WTC11 (cell line): ENCODE measurements around the gene ARL4D. TPM values are rescaled to one million over a fixed set of nuclear protein-coding genes. Genes with fewer than 3 reads are reported as not detected.
A peak's percentile ranks its signal among the peaks of the same experiment; 100 is the strongest.

Experiments used
- ATAC-seq: fragments of 200-7000 bp; cut with Tn5 transposase; 2 replicates; pipeline ENCODE4 v1.10.0; 2021; ENCODE audit warnings: mild to moderate bottlenecking, moderate library complexity
- Bru-seq: library from RNA; stranded (reverse); fragments of 400-500 nt; gene quantifications from one replicate; lab custom pipeline; 2021; lab: Mats Ljungman, UMichigan
- CTCF ChIA-PET: fragments of 300-600 bp; sonication (Branson Sonifier 250); formaldehyde crosslinking; loops from one replicate; lab custom pipeline; 2021; ENCODE audit warnings: antibody characterized with exemption; lab: Charles Lee
- POLR2A ChIA-PET: fragments of 350-600 bp; sonication (Branson Sonifier 250); formaldehyde crosslinking; loops from one replicate; lab custom pipeline; 2021; ENCODE audit warnings: antibody characterized with exemption; lab: Charles Lee
- DNase-seq: peaks from one replicate; pipeline ENCODE4 v3.0.0; 2021; ENCODE audit warnings: low spot score
- H3K27ac Mint-ChIP-seq: 2 replicates; pipeline ENCODE4 v1.8.0; 2021; ENCODE audit warnings: mixed read lengths
- H3K27me3 Mint-ChIP-seq: 2 replicates; pipeline ENCODE4 v1.8.0; 2021; ENCODE audit warnings: low read depth, mild to moderate bottlenecking, moderate library complexity, mixed read lengths
- H3K36me3 Mint-ChIP-seq: 2 replicates; pipeline ENCODE4 v1.8.0; 2021; ENCODE audit warnings: mixed read lengths
- H3K4me1 Mint-ChIP-seq: 2 replicates; pipeline ENCODE4 v1.8.0; 2022; ENCODE audit warnings: mixed read lengths
- H3K4me3 Mint-ChIP-seq: 2 replicates; pipeline ENCODE4 v1.8.0; 2021; ENCODE audit warnings: mild to moderate bottlenecking, moderate library complexity, mixed read lengths
- H3K9me3 Mint-ChIP-seq: 2 replicates; pipeline ENCODE4 v1.8.0; 2021; ENCODE audit warnings: mixed read lengths
- CBFB ChIP-seq: sonication (generic); formaldehyde crosslinking; IDR thresholded peaks from 2 replicates; pipeline ENCODE4 v1.8.1; 2022; ENCODE audit warnings: mild to moderate bottlenecking, low read depth, missing genetic modification reagents
- CREB1 ChIP-seq: sonication (generic); formaldehyde crosslinking; IDR thresholded peaks from 2 replicates; pipeline ENCODE4 v1.8.0; 2023; ENCODE audit warnings: mild to moderate bottlenecking, missing genetic modification reagents
- CREM ChIP-seq: sonication (generic); formaldehyde crosslinking; IDR thresholded peaks from 2 replicates; pipeline ENCODE4 v1.8.1; 2022; ENCODE audit warnings: mild to moderate bottlenecking, missing genetic modification reagents, moderate library complexity
- CTCF ChIP-seq: fragments of 200-600 bp; IDR thresholded peaks from 2 replicates; pipeline ENCODE4 v1.8.0; 2022; ENCODE audit warnings: antibody characterized with exemption
- EMX1 ChIP-seq: fragments of 250-450 bp; sonication (Bioruptor Pico); IDR thresholded peaks from 2 replicates; pipeline ENCODE4 v1.8.0; 2021; ENCODE audit warnings: mild to moderate bottlenecking
- ETV6 ChIP-seq: sonication (generic); formaldehyde crosslinking; IDR thresholded peaks from 2 replicates; pipeline ENCODE4 v1.8.1; 2022; ENCODE audit warnings: mild to moderate bottlenecking, missing genetic modification reagents
- FOXK1 ChIP-seq: sonication (generic); formaldehyde crosslinking; IDR thresholded peaks from 2 replicates; pipeline ENCODE4 v1.8.0; 2022; ENCODE audit warnings: mild to moderate bottlenecking, moderate library complexity, missing genetic modification reagents
- FOXP1 ChIP-seq: sonication (generic); formaldehyde crosslinking; IDR thresholded peaks from 2 replicates; pipeline ENCODE4 v1.8.0; 2022; ENCODE audit warnings: missing genetic modification reagents, mild to moderate bottlenecking, moderate library complexity, borderline replicate concordance
- GABPB1 ChIP-seq: sonication (generic); formaldehyde crosslinking; IDR thresholded peaks from 2 replicates; pipeline ENCODE4 v1.8.1; 2023; ENCODE audit warnings: mild to moderate bottlenecking, missing genetic modification reagents
- KAT7 ChIP-seq: sonication (generic); formaldehyde crosslinking; IDR thresholded peaks from 2 replicates; pipeline ENCODE4 v1.8.1; 2023; ENCODE audit warnings: missing genetic modification reagents, mild to moderate bottlenecking, borderline replicate concordance
- NFE2L1 ChIP-seq: sonication (generic); formaldehyde crosslinking; IDR thresholded peaks from 2 replicates; pipeline ENCODE4 v1.8.1; 2023; ENCODE audit warnings: missing genetic modification reagents
- NFYB ChIP-seq: sonication (generic); formaldehyde crosslinking; conservative IDR thresholded peaks from 2 replicates; pipeline ENCODE4 v1.8.0; 2022; ENCODE audit warnings: low read depth, missing genetic modification reagents
- NR3C1 ChIP-seq: sonication (generic); formaldehyde crosslinking; conservative IDR thresholded peaks from 2 replicates; pipeline ENCODE4 v1.8.1; 2023; ENCODE audit warnings: low read depth, mild to moderate bottlenecking, missing genetic modification reagents
- SMAD4 ChIP-seq: sonication (generic); formaldehyde crosslinking; IDR thresholded peaks from 2 replicates; pipeline ENCODE4 v1.8.0; 2022; ENCODE audit warnings: mild to moderate bottlenecking, missing genetic modification reagents
- ZBTB21 ChIP-seq: sonication (generic); formaldehyde crosslinking; IDR thresholded peaks from 2 replicates; pipeline ENCODE4 v1.8.1; 2023; ENCODE audit warnings: mild to moderate bottlenecking, missing genetic modification reagents, borderline replicate concordance
- ZNF671 ChIP-seq: fragments of 250-450 bp; sonication (Bioruptor Pico); IDR thresholded peaks from 2 replicates; pipeline ENCODE4 v1.8.0; 2021; ENCODE audit warnings: mild to moderate bottlenecking
- long read RNA-seq, 3 experiments: library from RNA in 1 of 3; library from capped mRNA in 1 of 3; library from polyadenylated mRNA in 1 of 3; unstranded in 2 of 3; stranded (forward) in 1 of 3; transcript quantifications; one replicate each; pipeline ENCODE4 v2.0.0, GENCODE V29; 2021
- total RNA-seq: library from RNA; stranded (reverse); gene quantifications from 3 replicates; pipeline ENCODE4 v1.2.3, GENCODE V29; 2021
- TF ChIP-seq, protein P1 (sequence below): sonication (generic); formaldehyde crosslinking; IDR thresholded peaks from 2 replicates; pipeline ENCODE4 v1.8.1; 2022; ENCODE audit warnings: mild to moderate bottlenecking, missing genetic modification reagents, moderate library complexity, borderline replicate concordance
- TF ChIP-seq, protein P2 (sequence below): sonication (generic); formaldehyde crosslinking; IDR thresholded peaks from 2 replicates; pipeline ENCODE4 v1.8.1; 2023; ENCODE audit warnings: mild to moderate bottlenecking, missing genetic modification reagents, moderate library complexity
- TF ChIP-seq, protein P3 (sequence below): sonication (generic); formaldehyde crosslinking; IDR thresholded peaks from 2 replicates; pipeline ENCODE4 v1.8.1; 2022; ENCODE audit warnings: mild to moderate bottlenecking, moderate library complexity, missing genetic modification reagents
- TF ChIP-seq, protein P4 (sequence below): sonication (generic); formaldehyde crosslinking; IDR thresholded peaks from 2 replicates; pipeline ENCODE4 v1.8.0; 2022; ENCODE audit warnings: mild to moderate bottlenecking, missing genetic modification reagents
- TF ChIP-seq, protein P5 (sequence below): fragments of 250-450 bp; sonication (Bioruptor Pico); IDR thresholded peaks from 2 replicates; pipeline ENCODE4 v1.8.0; 2021; ENCODE audit warnings: mild to moderate bottlenecking
- TF ChIP-seq, protein P6 (sequence below): sonication (generic); formaldehyde crosslinking; IDR thresholded peaks from 2 replicates; pipeline ENCODE4 v1.8.1; 2023; ENCODE audit warnings: mild to moderate bottlenecking, moderate library complexity, missing genetic modification reagents
- TF ChIP-seq, protein P7 (sequence below): sonication (generic); formaldehyde crosslinking; IDR thresholded peaks from 2 replicates; pipeline ENCODE4 v1.8.0; 2022; ENCODE audit warnings: mild to moderate bottlenecking, missing genetic modification reagents

Gene ARL4D
- total RNA-seq (11.9 to 13.4 TPM (median 13.0 TPM) in 3 replicates), Bru-seq, nascent RNA (percentile 84 among the genes with signal in this experiment)
- long read RNA-seq, experiment 1, transcript ARL4D-201 (2 exons, 1,612 nt) = major isoform, 30 of 33 reads
- long read RNA-seq, experiment 1, partial matches to known transcripts = 1 of 33 reads
- long read RNA-seq, experiment 1, other reads (novel, unspliced or antisense) = 2 of 33 reads
- long read RNA-seq, experiment 2, transcript ARL4D-201 (2 exons, 1,612 nt) = major isoform, 16 of 21 reads
- long read RNA-seq, experiment 2, partial matches to known transcripts = 5 of 21 reads
- long read RNA-seq, experiment 2, other reads (novel, unspliced or antisense) = 0 of 21 reads
- long read RNA-seq, experiment 3, transcript ARL4D-201 (2 exons, 1,612 nt) = major isoform, 14 of 17 reads
- long read RNA-seq, experiment 3, partial matches to known transcripts = 0 of 17 reads
- long read RNA-seq, experiment 3, other reads (novel, unspliced or antisense) = 3 of 17 reads

GRCh38 chr17:43398724-43399595, at the start of gene ARL4D:
Gene ARL4D, plus strand, starts transcription at chr17:43398993. Its CDS starts 740 bp downstream, at chr17:43399733.
- DNase-seq (peak; percentile 88), ATAC-seq (peak; percentile 79)
- H3K36me3 Mint-ChIP-seq = no peaks in the 10 kb centered on the region; the same call in 1 of the 2 replicates
- H3K27ac Mint-ChIP-seq = peak within 1 kb of the TSS; percentile 17; the same call in 1 of the 2 replicates
- H3K27me3 Mint-ChIP-seq = no peaks in the 10 kb centered on the region
- ChIA-PET CTCF (interaction anchor here (0.6 to 8.3 kb wide), 11 partner anchors 11 to 1118 kb away, joined by 3 to 99 read pairs (median 4); partner anchors contain the start of gene DHX8), POLR2A (interaction anchor here (0.5 to 3.1 kb wide), 13 partner anchors 8 to 85 kb away, joined by 3 to 17 read pairs (median 4); partner anchors contain the start of gene DHX8)
- peak within 1 kb of the TSS; percentile 85 for H3K4me3 Mint-ChIP-seq
- H3K4me1 Mint-ChIP-seq = peaks cover 14% of the 10 kb centered on the region
- no peaks in the 10 kb centered on the region for H3K9me3 Mint-ChIP-seq
- TF ChIP-seq NR3C1 (CRISPR knock-in tag) = peak; percentile 80; the same call in 1 of the 2 replicates
- TF ChIP-seq, protein P1, sequence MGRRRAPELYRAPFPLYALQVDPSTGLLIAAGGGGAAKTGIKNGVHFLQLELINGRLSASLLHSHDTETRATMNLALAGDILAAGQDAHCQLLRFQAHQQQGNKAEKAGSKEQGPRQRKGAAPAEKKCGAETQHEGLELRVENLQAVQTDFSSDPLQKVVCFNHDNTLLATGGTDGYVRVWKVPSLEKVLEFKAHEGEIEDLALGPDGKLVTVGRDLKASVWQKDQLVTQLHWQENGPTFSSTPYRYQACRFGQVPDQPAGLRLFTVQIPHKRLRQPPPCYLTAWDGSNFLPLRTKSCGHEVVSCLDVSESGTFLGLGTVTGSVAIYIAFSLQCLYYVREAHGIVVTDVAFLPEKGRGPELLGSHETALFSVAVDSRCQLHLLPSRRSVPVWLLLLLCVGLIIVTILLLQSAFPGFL (CRISPR knock-in tag) = no peak
- TF ChIP-seq, protein P2, sequence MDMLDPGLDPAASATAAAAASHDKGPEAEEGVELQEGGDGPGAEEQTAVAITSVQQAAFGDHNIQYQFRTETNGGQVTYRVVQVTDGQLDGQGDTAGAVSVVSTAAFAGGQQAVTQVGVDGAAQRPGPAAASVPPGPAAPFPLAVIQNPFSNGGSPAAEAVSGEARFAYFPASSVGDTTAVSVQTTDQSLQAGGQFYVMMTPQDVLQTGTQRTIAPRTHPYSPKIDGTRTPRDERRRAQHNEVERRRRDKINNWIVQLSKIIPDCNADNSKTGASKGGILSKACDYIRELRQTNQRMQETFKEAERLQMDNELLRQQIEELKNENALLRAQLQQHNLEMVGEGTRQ (CRISPR knock-in tag) = peak; percentile 41; the same call in 1 of the 2 replicates
- TF ChIP-seq EMX1 (CRISPR knock-in tag) = no peak
- no peak for TF ChIP-seq SMAD4 (CRISPR knock-in tag)
- peak; percentile 70; the same call in 1 of the 2 replicates for TF ChIP-seq CREB1 (CRISPR knock-in tag)
- TF ChIP-seq CBFB (CRISPR knock-in tag) = no peak
- TF ChIP-seq, protein P3, sequence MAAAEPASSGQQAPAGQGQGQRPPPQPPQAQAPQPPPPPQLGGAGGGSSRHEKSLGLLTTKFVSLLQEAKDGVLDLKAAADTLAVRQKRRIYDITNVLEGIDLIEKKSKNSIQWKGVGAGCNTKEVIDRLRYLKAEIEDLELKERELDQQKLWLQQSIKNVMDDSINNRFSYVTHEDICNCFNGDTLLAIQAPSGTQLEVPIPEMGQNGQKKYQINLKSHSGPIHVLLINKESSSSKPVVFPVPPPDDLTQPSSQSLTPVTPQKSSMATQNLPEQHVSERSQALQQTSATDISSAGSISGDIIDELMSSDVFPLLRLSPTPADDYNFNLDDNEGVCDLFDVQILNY (CRISPR knock-in tag) = peak; percentile 65; the same call in 1 of the 2 replicates
- TF ChIP-seq, protein P4, sequence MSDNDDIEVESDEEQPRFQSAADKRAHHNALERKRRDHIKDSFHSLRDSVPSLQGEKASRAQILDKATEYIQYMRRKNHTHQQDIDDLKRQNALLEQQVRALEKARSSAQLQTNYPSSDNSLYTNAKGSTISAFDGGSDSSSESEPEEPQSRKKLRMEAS (CRISPR knock-in tag) = peak; percentile 74
- TF ChIP-seq, protein P5, sequence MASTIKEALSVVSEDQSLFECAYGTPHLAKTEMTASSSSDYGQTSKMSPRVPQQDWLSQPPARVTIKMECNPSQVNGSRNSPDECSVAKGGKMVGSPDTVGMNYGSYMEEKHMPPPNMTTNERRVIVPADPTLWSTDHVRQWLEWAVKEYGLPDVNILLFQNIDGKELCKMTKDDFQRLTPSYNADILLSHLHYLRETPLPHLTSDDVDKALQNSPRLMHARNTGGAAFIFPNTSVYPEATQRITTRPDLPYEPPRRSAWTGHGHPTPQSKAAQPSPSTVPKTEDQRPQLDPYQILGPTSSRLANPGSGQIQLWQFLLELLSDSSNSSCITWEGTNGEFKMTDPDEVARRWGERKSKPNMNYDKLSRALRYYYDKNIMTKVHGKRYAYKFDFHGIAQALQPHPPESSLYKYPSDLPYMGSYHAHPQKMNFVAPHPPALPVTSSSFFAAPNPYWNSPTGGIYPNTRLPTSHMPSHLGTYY = 0 out of 2 replicates have a peak, but pooled peaks have one; percentile 16
- TF ChIP-seq KAT7 (CRISPR knock-in tag) = no peak
- peak; percentile 70 for TF ChIP-seq ETV6 (CRISPR knock-in tag)
- TF ChIP-seq FOXK1 = peak; percentile 84
- TF ChIP-seq ZBTB21 = peak; percentile 82; the same call in 1 of the 2 replicates
- TF ChIP-seq, protein P6, sequence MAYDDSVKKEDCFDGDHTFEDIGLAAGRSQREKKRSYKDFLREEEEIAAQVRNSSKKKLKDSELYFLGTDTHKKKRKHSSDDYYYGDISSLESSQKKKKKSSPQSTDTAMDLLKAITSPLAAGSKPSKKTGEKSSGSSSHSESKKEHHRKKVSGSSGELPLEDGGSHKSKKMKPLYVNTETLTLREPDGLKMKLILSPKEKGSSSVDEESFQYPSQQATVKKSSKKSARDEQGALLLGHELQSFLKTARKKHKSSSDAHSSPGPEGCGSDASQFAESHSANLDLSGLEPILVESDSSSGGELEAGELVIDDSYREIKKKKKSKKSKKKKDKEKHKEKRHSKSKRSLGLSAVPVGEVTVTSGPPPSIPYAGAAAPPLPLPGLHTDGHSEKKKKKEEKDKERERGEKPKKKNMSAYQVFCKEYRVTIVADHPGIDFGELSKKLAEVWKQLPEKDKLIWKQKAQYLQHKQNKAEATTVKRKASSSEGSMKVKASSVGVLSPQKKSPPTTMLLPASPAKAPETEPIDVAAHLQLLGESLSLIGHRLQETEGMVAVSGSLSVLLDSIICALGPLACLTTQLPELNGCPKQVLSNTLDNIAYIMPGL (CRISPR knock-in tag) = peak; percentile 60; the same call in 1 of the 2 replicates
- peak; percentile 87; the same call in 1 of the 2 replicates for TF ChIP-seq CREM (CRISPR knock-in tag)
- TF ChIP-seq NFYB (CRISPR knock-in tag) = peak; percentile 54
- no peak for TF ChIP-seq CTCF
- 0 out of 2 replicates have a peak, but pooled peaks have one; percentile 16 for TF ChIP-seq NFE2L1 (CRISPR knock-in tag)
- TF ChIP-seq ZNF671 (CRISPR knock-in tag) = no peak
- peak; percentile 63; the same call in 1 of the 2 replicates for TF ChIP-seq FOXP1 (CRISPR knock-in tag)
- TF ChIP-seq GABPB1 = peak; percentile 83
- TF ChIP-seq, protein P7, sequence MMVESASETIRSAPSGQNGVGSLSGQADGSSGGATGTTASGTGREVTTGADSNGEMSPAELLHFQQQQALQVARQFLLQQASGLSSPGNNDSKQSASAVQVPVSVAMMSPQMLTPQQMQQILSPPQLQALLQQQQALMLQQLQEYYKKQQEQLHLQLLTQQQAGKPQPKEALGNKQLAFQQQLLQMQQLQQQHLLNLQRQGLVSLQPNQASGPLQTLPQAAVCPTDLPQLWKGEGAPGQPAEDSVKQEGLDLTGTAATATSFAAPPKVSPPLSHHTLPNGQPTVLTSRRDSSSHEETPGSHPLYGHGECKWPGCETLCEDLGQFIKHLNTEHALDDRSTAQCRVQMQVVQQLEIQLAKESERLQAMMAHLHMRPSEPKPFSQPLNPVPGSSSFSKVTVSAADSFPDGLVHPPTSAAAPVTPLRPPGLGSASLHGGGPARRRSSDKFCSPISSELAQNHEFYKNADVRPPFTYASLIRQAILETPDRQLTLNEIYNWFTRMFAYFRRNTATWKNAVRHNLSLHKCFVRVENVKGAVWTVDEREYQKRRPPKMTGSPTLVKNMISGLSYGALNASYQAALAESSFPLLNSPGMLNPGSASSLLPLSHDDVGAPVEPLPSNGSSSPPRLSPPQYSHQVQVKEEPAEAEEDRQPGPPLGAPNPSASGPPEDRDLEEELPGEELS (CRISPR knock-in tag) = peak; percentile 86; the same call in 1 of the 2 replicates
